Cardiac septum (tissue), 1 donor: ENCODE data around the gene ZMYND19. TPM values are rescaled to one million over a fixed set of nuclear protein-coding genes. Genes with fewer than 3 reads are reported as not detected.
"Not testable (repeated sequence)": the region's sequence is repeated elsewhere in the genome, so short reads cannot be mapped to it uniquely, and the experiment has no call there.

Experiments used
- DNase-seq: peaks from one replicate; pipeline ENCODE4 v3.0.0-alpha.2; 2020; ENCODE audit warnings: low spot score
- intact Hi-C: fragments of 100-400 bp; cut with DNase I; formaldehyde crosslinking; loops from one replicate; pipeline ENCODE4 v1.14.0; 2022
- total RNA-seq: library from RNA; stranded (reverse); fragmentation: NEBNext Ultra II Directional; extraction: Animal tissue kit (Norgen Biotek cat#: 25700); gene quantifications from one replicate; pipeline ENCODE4 v1.2.1, GENCODE V29; 2021
- donor health status: DM: no; HTN: no; CAD: no.

The ZMYND19 gene
- total RNA-seq, 1 donor from 2014 or later, result 11.2 TPM

GRCh38 chr9:137542486-137542885 lies 47.8 kb downstream of the ZMYND19 start:
- intact Hi-C loops, result no loop called here
- no peak for DNase-seq

DNA sequence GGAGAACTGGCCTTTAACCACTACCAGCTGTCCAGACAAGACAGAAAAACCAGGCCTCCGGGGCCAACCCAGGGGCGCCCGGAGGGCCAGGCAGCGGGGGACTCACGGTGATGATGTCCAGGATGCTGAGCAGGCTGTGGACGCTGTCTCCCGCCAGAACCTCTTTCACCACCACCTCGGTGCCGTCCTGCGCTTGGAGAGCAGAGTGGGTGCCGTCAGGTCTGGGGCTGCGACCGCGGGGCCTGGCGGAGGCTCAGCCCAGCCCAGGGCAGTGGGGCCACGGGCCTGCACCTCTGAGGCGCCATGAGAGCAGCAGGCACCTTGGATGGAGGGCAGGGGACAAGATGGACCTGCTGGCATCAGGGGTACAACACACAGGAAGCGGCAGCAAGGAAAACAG lies 49.8 kb downstream of the ZMYND19 start:
- no peak for DNase-seq
- intact Hi-C loops, result no loop called here

GRCh38 chr9:137538058-137538457 lies 52.3 kb downstream of the ZMYND19 start:
- intact Hi-C loops, result no loop called here
- no peak for DNase-seq

- DNase-seq, intact Hi-C loops: not testable (repeated sequence)
Measured at GRCh38 chr9:137536594-137537131, 53.6 kb downstream of the ZMYND19 start.

DNA sequence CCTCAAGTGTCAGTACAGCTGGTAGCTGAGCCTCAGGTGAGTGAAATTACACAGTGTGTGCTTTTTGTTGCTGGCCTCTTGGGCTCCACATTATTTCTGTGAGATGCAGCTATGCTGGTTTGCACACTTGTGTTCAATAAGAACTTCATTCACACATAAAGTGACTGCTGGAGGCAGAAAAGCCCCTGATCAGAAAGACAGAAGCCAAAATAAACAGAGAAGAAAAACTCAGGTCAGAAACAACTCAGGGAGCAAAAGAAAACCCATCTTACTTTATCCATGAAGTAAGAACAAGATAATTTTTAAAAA lies 55.2 kb downstream of the ZMYND19 start:
- intact Hi-C loops, result no loop called here
- no peak for DNase-seq

- DNase-seq, result no peak
- intact Hi-C loops, result no loop called here
Measured at GRCh38 chr9:137534256-137535119, 55.8 kb downstream of the ZMYND19 start.

DNA sequence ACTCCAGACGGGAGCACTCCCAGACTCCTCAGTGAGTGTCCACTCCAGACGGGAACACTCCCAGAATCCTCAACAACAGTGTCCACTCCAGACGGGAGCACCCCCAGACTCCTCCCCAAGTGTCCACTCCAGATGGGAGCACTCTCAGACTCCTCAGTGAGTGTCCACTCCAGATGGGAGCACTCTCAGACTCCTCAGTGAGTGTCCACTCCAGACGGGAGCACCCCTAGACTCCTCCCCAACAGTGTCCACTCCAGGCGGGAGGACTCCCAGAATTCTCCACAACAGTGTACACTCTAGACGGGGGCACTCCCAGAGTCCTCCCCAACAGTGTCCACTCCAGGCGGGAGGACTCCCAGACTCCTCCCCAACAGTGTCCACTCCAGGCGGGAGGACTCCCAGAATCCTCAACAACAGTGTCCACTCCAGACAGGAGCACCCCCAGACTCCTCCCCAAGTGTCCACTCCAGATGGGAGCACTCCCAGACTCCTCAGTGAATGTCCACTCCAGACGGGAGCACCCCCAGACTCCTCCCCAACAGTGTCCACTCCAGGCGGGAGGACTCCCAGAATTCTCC lies 57.3 kb downstream of the ZMYND19 start:
- intact Hi-C loops, result not testable (repeated sequence)

More for the DNA sequence above, 57.3 kb downstream of the ZMYND19 start:
- not testable (repeated sequence) for DNase-seq

Other genes with a start within 250 kb of the ZMYND19 start
- 11.3 TPM for gene EXD3, start 167.3 kb downstream of the ZMYND19 start, total RNA-seq
- gene NOXA1, start 167.1 kb downstream of the ZMYND19 start, total RNA-seq, result 3.3 TPM
- not detected for gene ENTPD8, start 149.2 kb downstream of the ZMYND19 start, total RNA-seq
- 12.2 TPM for gene NSMF, start 131.2 kb downstream of the ZMYND19 start, total RNA-seq
- 8.1 TPM for gene PNPLA7, start 40.1 kb downstream of the ZMYND19 start, total RNA-seq
- 184 TPM for gene MRPL41, start 38.6 kb downstream of the ZMYND19 start, total RNA-seq
- 21.2 TPM for gene DPH7, start 11.6 kb downstream of the ZMYND19 start, total RNA-seq
- 21.1 TPM for gene ARRDC1, start 15.2 kb upstream of the ZMYND19 start, total RNA-seq
- gene EHMT1, start 28.5 kb upstream of the ZMYND19 start, total RNA-seq, result 39.8 TPM